ENCODE measurements around the gene MGAT5.
"Not testable (repeated sequence)": the region's sequence is repeated elsewhere in the genome, so short reads cannot be mapped to it uniquely, and the experiment has no call there.

The MGAT5 gene

GRCh38 chr2:134466141-134466540 lies 212.3 kb downstream of the MGAT5 start:
- no peaks in the 10 kb centered on the region for H3K36me3 ChIP-seq (ENCODE audit: control insufficient read depth in 2 of 2, insufficient read depth in 2 of 2, low read length in 2 of 2)
- no peak overlapping the region for H3K27ac ChIP-seq (ENCODE audit: low read length)
- H3K9ac ChIP-seq (ENCODE audit: low read length in 2 of 2): no peak overlapping the region
- peaks cover 0 to 2% of the 10 kb centered on the region in 2 donors for H3K27me3 ChIP-seq (ENCODE audit: control insufficient read depth in 1 of 2, insufficient read depth in 2 of 2, low read length in 2 of 2)
- no peaks in the 10 kb centered on the region for H3K4me1 ChIP-seq (ENCODE audit: control insufficient read depth, insufficient read depth, low read length)
- no peak overlapping the region for H3K4me3 ChIP-seq (ENCODE audit: low read length in 2 of 2)
- no peaks in the 10 kb centered on the region for H3K9me3 ChIP-seq (ENCODE audit: control insufficient read depth in 2 of 2, low read length in 2 of 2)

DNA sequence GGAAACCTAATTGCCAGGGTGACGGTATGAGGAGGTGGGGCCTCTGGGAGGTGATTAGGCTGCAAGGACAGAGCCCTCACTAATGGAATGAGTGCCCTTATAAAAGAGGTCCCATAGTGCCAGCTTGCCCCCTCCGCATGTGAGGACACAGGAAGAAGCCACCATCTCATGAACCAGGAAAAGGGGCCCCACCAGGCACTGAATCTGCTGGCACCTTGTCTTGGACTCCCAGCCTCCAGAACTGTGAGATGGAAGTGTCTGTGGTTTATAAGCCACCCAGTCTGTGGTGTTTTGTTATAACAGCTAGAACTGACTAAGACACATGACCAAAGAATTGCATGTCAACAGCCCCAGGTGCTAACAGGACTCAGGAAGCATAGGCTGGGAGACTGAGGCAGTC lies 214.3 kb downstream of the MGAT5 start:
- Histone ChIP-seq H3K36me3 (ENCODE audit: control insufficient read depth in 2 of 2, insufficient read depth in 2 of 2, low read length in 2 of 2) (no peaks in the 10 kb centered on the region), H3K4me3 (ENCODE audit: low read length in 2 of 2) (no peak overlapping the region), H3K4me1 (ENCODE audit: control insufficient read depth, insufficient read depth, low read length) (no peaks in the 10 kb centered on the region), H3K27me3 (ENCODE audit: control insufficient read depth in 1 of 2, insufficient read depth in 2 of 2, low read length in 2 of 2) (peaks cover 0 to 2% of the 10 kb centered on the region in 2 donors), H3K9ac (ENCODE audit: low read length in 2 of 2) (no peak overlapping the region), H3K9me3 (ENCODE audit: control insufficient read depth in 2 of 2, low read length in 2 of 2) (peaks cover 0 to 4% of the 10 kb centered on the region in 2 donors), H3K27ac (ENCODE audit: low read length) (no peak overlapping the region)

DNA sequence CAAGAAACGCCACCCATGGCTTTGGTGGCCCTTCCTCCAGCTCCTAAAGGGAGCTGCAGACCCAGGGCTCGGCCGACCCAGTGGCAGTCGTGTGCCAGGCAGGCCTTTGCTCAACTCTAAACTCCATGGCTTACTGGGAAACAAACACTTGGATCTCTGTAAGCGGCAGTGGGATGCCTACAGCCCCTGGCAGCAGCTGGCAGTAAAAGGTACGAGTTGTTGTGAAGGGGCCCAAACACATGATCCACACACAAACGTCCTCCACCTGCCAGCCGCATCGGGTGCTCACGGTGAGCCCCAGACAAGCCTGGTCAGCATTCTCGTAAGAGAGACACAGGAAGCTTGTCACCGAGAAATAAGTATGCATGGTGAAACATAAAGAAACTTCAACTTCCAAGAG lies 214.9 kb downstream of the MGAT5 start:
- Histone ChIP-seq H3K36me3 (ENCODE audit: control insufficient read depth in 2 of 2, insufficient read depth in 2 of 2, low read length in 2 of 2) (no peaks in the 10 kb centered on the region), H3K9me3 (ENCODE audit: control insufficient read depth in 2 of 2, low read length in 2 of 2) (peaks cover 0 to 6% of the 10 kb centered on the region in 2 donors), H3K4me1 (ENCODE audit: control insufficient read depth, insufficient read depth, low read length) (no peaks in the 10 kb centered on the region), H3K4me3 (ENCODE audit: low read length in 2 of 2) (no peak overlapping the region), H3K27ac (ENCODE audit: low read length) (no peak overlapping the region), H3K27me3 (ENCODE audit: control insufficient read depth in 1 of 2, insufficient read depth in 2 of 2, low read length in 2 of 2) (no peaks in the 10 kb centered on the region), H3K9ac (ENCODE audit: low read length in 2 of 2) (no peak overlapping the region)

- Histone ChIP-seq H3K4me1 (ENCODE audit: control insufficient read depth, insufficient read depth, low read length) (no peaks in the 10 kb centered on the region), H3K27ac (ENCODE audit: low read length) (no peak overlapping the region), H3K27me3 (ENCODE audit: control insufficient read depth in 1 of 2, insufficient read depth in 2 of 2, low read length in 2 of 2) (no peaks in the 10 kb centered on the region), H3K9ac (ENCODE audit: low read length in 2 of 2) (no peak overlapping the region), H3K36me3 (ENCODE audit: control insufficient read depth in 2 of 2, insufficient read depth in 2 of 2, low read length in 2 of 2) (no peaks in the 10 kb centered on the region), H3K4me3 (ENCODE audit: low read length in 2 of 2) (no peak overlapping the region), H3K9me3 (ENCODE audit: control insufficient read depth in 2 of 2, low read length in 2 of 2) (peaks cover 0 to 6% of the 10 kb centered on the region in 2 donors)
These were observed 215.7 kb downstream of the MGAT5 start for GRCh38 chr2:134469516-134470115.

- Histone ChIP-seq H3K36me3 (ENCODE audit: control insufficient read depth in 2 of 2, insufficient read depth in 2 of 2, low read length in 2 of 2) (no peaks in the 10 kb centered on the region), H3K27me3 (ENCODE audit: control insufficient read depth in 1 of 2, insufficient read depth in 2 of 2, low read length in 2 of 2) (no peaks in the 10 kb centered on the region), H3K27ac (ENCODE audit: low read length) (no peak overlapping the region), H3K9me3 (ENCODE audit: control insufficient read depth in 2 of 2, low read length in 2 of 2) (peaks cover 0 to 6% of the 10 kb centered on the region in 2 donors), H3K4me3 (ENCODE audit: low read length in 2 of 2) (no peak overlapping the region), H3K4me1 (ENCODE audit: control insufficient read depth, insufficient read depth, low read length) (no peaks in the 10 kb centered on the region), H3K9ac (ENCODE audit: low read length in 2 of 2) (no peak overlapping the region)
These were observed 216.8 kb downstream of the MGAT5 start for GRCh38 chr2:134470561-134471168.

GRCh38 chr2:134476982-134477381 lies 223.1 kb downstream of the MGAT5 start:
- not testable (repeated sequence) for H3K27ac ChIP-seq (ENCODE audit: low read length); H3K4me3 ChIP-seq (ENCODE audit: low read length in 2 of 2); H3K36me3 ChIP-seq (ENCODE audit: control insufficient read depth in 2 of 2, insufficient read depth in 2 of 2, low read length in 2 of 2); H3K4me1 ChIP-seq (ENCODE audit: control insufficient read depth, insufficient read depth, low read length); H3K9me3 ChIP-seq (ENCODE audit: control insufficient read depth in 2 of 2, low read length in 2 of 2); H3K27me3 ChIP-seq (ENCODE audit: control insufficient read depth in 1 of 2, insufficient read depth in 2 of 2, low read length in 2 of 2); H3K9ac ChIP-seq (ENCODE audit: low read length in 2 of 2)

- H3K9ac ChIP-seq (ENCODE audit: low read length in 2 of 2): no peak overlapping the region
- H3K4me3 ChIP-seq (ENCODE audit: low read length in 2 of 2): no peak overlapping the region
- H3K27ac ChIP-seq (ENCODE audit: low read length): no peak overlapping the region
- peaks cover 0 to 2% of the 10 kb centered on the region in 2 donors for H3K27me3 ChIP-seq (ENCODE audit: control insufficient read depth in 1 of 2, insufficient read depth in 2 of 2, low read length in 2 of 2)
- no peaks in the 10 kb centered on the region for H3K4me1 ChIP-seq (ENCODE audit: control insufficient read depth, insufficient read depth, low read length)
- peaks cover 0 to 4% of the 10 kb centered on the region in 2 donors for H3K9me3 ChIP-seq (ENCODE audit: control insufficient read depth in 2 of 2, low read length in 2 of 2)
- H3K36me3 ChIP-seq (ENCODE audit: control insufficient read depth in 2 of 2, insufficient read depth in 2 of 2, low read length in 2 of 2): no peaks in the 10 kb centered on the region
These were observed 225.9 kb downstream of the MGAT5 start for GRCh38 chr2:134479696-134480330.

DNA sequence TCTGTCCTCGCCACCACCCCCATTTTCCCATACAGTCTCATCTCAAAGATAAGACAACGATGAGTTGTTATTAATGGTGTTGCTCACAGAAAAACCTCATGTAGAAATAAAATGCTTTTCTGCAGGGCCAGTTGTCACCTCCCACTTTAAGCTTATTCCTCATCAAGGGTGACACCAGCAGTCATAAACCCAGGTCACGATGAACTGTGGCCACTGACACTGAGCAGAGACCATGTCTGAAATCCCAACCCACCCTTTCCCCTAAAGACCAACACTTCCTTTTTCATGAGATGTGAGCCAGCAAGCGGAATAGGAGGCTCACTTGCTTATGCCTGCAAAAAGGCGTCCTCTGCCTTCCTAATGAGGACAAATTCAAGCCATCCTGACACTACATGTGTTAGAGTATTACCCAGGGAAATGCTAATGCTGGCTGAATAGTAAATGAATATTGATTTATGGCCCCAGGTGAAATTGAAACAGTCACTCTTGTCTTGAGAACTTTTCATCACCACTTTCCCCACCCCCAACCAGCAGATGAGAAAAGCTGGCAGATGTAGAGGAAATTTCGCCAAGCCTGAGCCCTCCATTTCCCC lies 228.4 kb downstream of the MGAT5 start:
- no peak overlapping the region for H3K9ac ChIP-seq (ENCODE audit: low read length in 2 of 2)
- H3K9me3 ChIP-seq (ENCODE audit: control insufficient read depth in 2 of 2, low read length in 2 of 2): peaks cover 0 to 4% of the 10 kb centered on the region in 2 donors
- peaks cover 0 to 2% of the 10 kb centered on the region in 2 donors for H3K27me3 ChIP-seq (ENCODE audit: control insufficient read depth in 1 of 2, insufficient read depth in 2 of 2, low read length in 2 of 2)
- no peak overlapping the region for H3K27ac ChIP-seq (ENCODE audit: low read length)
- no peaks in the 10 kb centered on the region for H3K4me1 ChIP-seq (ENCODE audit: control insufficient read depth, insufficient read depth, low read length)
- H3K36me3 ChIP-seq (ENCODE audit: control insufficient read depth in 2 of 2, insufficient read depth in 2 of 2, low read length in 2 of 2): no peaks in the 10 kb centered on the region
- no peak overlapping the region for H3K4me3 ChIP-seq (ENCODE audit: low read length in 2 of 2)

DNA sequence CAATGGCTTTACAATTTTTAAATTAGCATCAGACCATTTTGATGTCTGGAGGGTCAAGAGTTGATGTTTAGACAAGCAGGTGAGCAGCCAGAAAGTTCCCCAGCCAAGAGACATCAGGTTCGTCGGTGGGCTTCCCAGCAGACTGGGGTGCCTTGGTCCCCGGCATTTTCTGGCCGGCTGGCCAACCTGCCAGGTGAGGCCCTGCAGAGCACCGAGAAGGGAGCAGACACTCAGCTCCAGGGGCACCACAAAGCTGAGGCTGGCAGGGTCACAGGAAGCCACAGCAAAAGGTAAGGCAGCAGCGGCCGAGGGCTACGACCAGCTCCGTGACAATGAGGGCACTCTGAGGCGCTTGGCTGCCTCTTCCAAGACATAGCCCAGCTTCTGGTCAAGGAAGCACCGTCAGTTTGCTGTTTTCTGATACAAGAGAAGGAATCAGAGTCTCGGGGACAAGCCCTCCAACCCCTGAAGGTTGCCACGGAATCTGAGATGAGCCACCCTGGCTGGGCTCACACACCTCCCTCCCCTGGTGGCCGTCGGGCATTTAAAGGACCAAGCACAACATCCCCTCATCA lies 229.0 kb downstream of the MGAT5 start:
- peaks cover 0 to 4% of the 10 kb centered on the region in 2 donors for H3K9me3 ChIP-seq (ENCODE audit: control insufficient read depth in 2 of 2, low read length in 2 of 2)
- H3K27ac ChIP-seq (ENCODE audit: low read length): no peak overlapping the region
- no peak overlapping the region for H3K9ac ChIP-seq (ENCODE audit: low read length in 2 of 2)
- H3K36me3 ChIP-seq (ENCODE audit: control insufficient read depth in 2 of 2, insufficient read depth in 2 of 2, low read length in 2 of 2): no peaks in the 10 kb centered on the region
- H3K4me1 ChIP-seq (ENCODE audit: control insufficient read depth, insufficient read depth, low read length): no peaks in the 10 kb centered on the region
- peaks cover 0 to 2% of the 10 kb centered on the region in 2 donors for H3K27me3 ChIP-seq (ENCODE audit: control insufficient read depth in 1 of 2, insufficient read depth in 2 of 2, low read length in 2 of 2)
- no peak overlapping the region for H3K4me3 ChIP-seq (ENCODE audit: low read length in 2 of 2)

DNA sequence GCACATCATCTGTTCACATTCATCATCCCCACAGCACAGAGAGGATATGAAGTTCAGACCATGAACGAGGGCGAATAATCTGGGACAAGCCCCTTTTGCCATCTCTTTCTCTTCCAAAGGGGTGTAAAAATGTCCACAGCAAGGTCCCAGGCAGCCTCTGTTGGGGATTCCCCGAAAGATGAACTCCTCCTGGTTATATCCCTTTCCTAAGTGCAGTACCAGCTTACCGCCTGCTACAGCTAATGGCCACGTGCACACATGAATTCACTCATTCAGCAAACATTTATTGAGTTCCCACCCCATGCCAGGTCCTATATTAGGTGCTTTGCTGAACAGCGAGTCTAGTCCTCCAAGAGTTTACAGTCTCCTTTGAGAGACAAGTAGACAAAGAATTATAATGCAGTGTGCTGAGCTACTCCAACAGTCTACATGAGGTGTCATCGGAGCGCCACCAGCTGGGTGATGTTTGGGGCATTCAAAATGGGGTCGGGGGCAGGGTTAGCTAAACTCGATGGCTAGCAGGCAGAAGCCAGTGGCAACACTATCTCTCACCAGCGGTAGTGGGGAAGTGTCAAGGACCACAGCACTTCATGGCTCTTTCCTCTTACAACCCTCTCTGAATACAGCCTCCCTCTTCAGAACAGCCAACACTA lies 236.0 kb downstream of the MGAT5 start:
- no peaks in the 10 kb centered on the region for H3K4me1 ChIP-seq (ENCODE audit: control insufficient read depth, insufficient read depth, low read length)
- H3K9ac ChIP-seq (ENCODE audit: low read length in 2 of 2): no peak overlapping the region
- H3K27me3 ChIP-seq (ENCODE audit: control insufficient read depth in 1 of 2, insufficient read depth in 2 of 2, low read length in 2 of 2): no peaks in the 10 kb centered on the region
- H3K27ac ChIP-seq (ENCODE audit: low read length): no peak overlapping the region
- H3K4me3 ChIP-seq (ENCODE audit: low read length in 2 of 2): no peak overlapping the region
- no peaks in the 10 kb centered on the region for H3K36me3 ChIP-seq (ENCODE audit: control insufficient read depth in 2 of 2, insufficient read depth in 2 of 2, low read length in 2 of 2)
- no peaks in the 10 kb centered on the region for H3K9me3 ChIP-seq (ENCODE audit: control insufficient read depth in 2 of 2, low read length in 2 of 2)
